ENCODE results near the gene FGF10.

Gene FGF10

DNA sequence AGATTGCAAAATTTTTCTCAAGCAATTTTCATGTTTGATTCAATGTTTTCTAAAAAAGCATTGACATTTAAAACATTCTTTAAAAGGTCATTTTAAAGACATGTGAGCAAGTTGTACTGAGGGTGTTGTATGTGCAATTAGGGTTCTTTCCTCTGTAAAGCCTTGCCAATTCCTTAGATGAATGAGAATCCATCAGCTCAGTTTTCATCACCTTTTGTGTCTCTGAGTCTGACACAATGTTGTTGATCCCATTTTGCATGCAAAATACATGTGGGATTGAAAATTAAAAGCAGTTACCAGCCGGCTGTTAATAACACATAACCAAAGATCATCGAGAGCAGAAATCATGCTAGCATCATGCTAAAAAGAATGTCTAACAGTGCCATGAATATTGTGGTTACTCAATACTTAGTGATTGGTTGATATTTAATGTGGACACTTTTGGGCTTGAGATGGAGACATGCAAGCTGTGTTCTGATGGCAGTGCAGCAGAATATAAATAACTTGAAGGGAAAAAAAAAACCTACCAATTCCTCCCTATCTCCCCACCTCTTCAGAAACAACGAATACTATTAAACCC, 57.7 kb downstream of the FGF10 start:
- TF ChIP-seq, protein P1, sequence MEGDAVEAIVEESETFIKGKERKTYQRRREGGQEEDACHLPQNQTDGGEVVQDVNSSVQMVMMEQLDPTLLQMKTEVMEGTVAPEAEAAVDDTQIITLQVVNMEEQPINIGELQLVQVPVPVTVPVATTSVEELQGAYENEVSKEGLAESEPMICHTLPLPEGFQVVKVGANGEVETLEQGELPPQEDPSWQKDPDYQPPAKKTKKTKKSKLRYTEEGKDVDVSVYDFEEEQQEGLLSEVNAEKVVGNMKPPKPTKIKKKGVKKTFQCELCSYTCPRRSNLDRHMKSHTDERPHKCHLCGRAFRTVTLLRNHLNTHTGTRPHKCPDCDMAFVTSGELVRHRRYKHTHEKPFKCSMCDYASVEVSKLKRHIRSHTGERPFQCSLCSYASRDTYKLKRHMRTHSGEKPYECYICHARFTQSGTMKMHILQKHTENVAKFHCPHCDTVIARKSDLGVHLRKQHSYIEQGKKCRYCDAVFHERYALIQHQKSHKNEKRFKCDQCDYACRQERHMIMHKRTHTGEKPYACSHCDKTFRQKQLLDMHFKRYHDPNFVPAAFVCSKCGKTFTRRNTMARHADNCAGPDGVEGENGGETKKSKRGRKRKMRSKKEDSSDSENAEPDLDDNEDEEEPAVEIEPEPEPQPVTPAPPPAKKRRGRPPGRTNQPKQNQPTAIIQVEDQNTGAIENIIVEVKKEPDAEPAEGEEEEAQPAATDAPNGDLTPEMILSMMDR (IDR thresholded peaks at IDR 0.05; ENCODE audit: insufficient read depth, low read depth, low read length, missing control alignments), result no peak
- no peak overlapping the region for H3K4me3 ChIP-seq (ENCODE audit: low read length)
- DNase-seq (ENCODE audit: low read depth), result no peak

DNA sequence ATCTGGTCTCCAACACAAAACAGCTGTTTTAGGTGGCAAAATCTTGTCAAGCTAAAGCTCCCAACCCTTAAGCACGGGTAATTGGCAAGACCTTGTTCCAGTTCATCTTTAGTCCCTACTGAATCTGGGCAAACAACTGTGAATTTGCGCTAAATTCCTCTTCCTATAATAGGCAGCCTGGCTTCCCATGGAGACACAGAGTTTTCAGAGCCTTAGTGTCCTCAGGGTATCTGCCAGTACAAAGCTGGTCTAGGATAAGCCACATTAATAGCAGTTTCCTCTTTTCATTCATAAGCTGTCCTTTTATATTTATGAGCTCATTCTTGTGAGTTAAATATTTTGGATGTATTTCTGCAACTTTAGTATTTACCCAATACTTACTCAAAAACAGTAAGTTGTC, 59.5 kb downstream of the FGF10 start:
- no peak overlapping the region for H3K4me3 ChIP-seq (ENCODE audit: low read length)
- TF ChIP-seq, protein P1 (IDR thresholded peaks at IDR 0.05; ENCODE audit: insufficient read depth, low read depth, low read length, missing control alignments), result no peak
- no peak for DNase-seq (ENCODE audit: low read depth)

DNA sequence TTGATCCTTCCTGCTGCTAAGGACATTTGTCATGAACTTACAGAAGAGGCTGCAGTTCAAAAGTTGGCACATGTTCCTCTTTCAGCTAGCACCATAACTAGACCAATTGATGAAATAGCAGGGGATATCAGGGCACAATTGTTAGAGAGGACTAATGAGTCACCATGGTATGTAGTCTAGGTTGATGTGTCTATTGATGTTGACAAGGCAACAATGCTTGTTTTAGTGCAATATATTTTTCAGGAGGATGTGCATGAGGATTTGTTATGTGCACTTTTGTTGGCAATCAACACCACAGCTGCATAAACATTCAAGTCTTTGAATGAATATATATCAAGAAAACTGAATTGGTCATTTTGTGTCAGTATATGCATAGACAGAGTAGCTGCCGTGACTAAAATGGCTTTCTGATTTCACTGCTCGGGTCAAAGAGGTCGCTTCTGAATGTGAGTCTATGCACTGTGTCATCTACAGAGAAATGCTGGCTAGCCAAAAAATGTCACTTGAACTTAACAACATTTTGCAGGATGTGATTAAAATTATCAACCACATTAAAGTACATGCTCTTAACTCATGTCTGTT, 68.0 kb downstream of the FGF10 start:
- TF ChIP-seq, protein P1 (IDR thresholded peaks at IDR 0.05; ENCODE audit: insufficient read depth, low read depth, low read length, missing control alignments), result no peak
- H3K4me3 ChIP-seq (ENCODE audit: low read length), result no peak overlapping the region
- no peak for DNase-seq (ENCODE audit: low read depth)

DNA sequence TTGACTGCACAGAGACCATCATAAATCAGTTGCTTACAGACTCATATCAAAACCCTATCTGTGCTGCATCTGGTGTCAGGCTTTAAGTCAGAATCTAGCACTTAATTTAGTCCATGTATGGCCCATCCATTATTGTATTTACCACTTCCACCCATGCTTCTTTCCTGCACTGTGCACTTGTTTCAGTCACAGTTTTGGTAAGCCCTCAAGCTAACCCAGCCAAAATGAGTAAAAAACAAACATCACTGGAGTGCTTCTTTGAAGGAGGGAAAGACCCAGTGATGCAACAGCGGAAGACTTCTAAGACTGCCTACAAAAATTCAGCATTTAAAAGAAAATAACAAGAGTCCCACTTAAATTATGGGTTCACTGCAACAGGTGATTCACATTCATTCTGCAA, 69.0 kb downstream of the FGF10 start:
- DNase-seq (ENCODE audit: low read depth), result no peak
- no peak overlapping the region for H3K4me3 ChIP-seq (ENCODE audit: low read length)
- TF ChIP-seq, protein P1 (IDR thresholded peaks at IDR 0.05; ENCODE audit: insufficient read depth, low read depth, low read length, missing control alignments), result no peak

DNA sequence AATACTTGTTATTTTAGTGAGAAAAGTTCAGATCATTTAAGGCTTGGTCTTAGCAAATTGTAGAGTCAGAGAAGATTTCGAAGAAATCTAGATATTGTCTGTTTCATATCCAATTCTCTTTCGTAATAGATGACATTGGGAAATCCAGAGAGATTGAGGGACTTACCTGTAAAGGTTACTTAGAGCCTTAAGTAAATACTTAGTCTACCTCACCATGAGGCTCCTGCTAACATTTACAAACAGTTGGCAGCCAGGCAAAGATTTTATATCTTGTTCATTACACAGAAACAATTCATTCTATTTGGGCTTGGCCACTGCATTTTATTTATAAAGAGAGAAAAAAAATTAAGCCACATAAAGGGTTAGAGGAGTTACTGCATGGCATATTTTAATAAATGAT, 70.3 kb downstream of the FGF10 start:
- TF ChIP-seq, protein P1 (IDR thresholded peaks at IDR 0.05; ENCODE audit: insufficient read depth, low read depth, low read length, missing control alignments), result no peak
- no peak for DNase-seq (ENCODE audit: low read depth)
- no peak overlapping the region for H3K4me3 ChIP-seq (ENCODE audit: low read length)

DNA sequence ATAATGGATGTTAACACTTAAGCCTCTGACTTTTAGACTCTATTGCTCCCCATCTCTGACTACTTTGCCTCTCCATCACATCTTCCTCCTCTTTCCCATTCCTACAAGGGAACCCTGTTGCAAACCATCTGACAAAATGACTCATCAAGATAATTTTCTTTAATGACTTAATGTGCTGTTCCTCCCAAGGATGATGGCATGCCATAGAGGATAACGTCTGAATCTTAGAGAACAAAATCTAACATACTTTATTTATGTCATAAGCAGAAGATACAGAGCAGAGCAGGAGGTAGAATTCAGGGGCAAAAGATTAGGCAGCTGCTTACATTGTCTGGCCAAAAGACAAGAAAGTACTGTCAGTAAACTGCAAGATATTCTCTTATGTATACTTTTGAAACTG, 76.8 kb downstream of the FGF10 start:
- TF ChIP-seq, protein P1 (IDR thresholded peaks at IDR 0.05; ENCODE audit: insufficient read depth, low read depth, low read length, missing control alignments), result no peak
- DNase-seq (ENCODE audit: low read depth), result no peak
- H3K4me3 ChIP-seq (ENCODE audit: low read length), result no peak overlapping the region

DNA sequence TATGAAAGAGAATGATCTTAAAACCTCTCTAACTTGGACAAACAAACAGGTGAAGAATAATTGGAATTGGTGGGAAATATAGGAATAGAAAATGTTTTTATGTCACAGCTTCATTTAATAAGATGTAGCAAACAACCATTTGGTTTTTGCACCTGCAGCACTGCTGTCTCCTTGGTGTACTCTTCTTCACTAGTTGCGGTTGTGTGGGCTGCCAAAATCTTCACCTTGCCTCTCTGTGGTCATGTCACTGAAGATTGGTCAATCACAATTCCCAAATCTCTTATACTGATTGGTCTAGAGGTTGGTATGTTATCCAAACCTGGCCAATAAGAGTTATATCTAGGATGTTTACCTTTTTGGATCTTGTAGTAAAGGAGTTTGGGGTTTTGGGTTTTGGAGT, 88.7 kb downstream of the FGF10 start:
- DNase-seq (ENCODE audit: low read depth), result no peak
- TF ChIP-seq, protein P1 (IDR thresholded peaks at IDR 0.05; ENCODE audit: insufficient read depth, low read depth, low read length, missing control alignments), result no peak
- no peak overlapping the region for H3K4me3 ChIP-seq (ENCODE audit: low read length)
